Measurements from ENCODE around the gene TMEM244. TPM values are rescaled to one million over a fixed set of nuclear protein-coding genes. Genes with fewer than 3 reads are reported as not detected.

TMEM244 gene
- total and polyA plus RNA-seq, 9 of the 15 experiments (the other 6 are each of a cell fraction or from before 2014, with no cell fraction given): not detected

DNA sequence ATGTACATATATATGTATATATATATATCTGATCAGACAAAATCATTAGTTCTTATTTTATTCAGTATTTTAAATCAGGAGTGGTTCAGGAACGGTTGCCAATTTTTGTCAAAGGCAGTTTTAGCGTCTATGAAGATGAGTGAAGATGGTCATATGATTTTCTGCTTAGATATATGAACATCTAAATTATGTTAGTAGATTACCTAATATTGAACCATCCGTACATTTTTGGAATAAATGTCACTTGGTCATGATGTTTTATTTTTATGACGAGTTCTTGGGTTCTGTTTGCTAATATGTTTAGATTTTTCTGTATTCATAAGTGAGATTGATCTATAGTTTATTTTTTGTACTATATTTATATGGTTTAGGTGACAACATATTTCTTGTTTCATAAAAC lies 3.3 kb downstream of the TMEM244 start:
- no peak for ATAC-seq
- no peaks in the 10 kb centered on the region for H3K27me3 ChIP-seq (ENCODE audit: control insufficient read depth in 2 of 2, insufficient read depth in 2 of 2, low read length in 2 of 2)
- POLR2A ChIA-PET: no interaction called here
- intact Hi-C loops (cut with micrococcal nuclease) (no loop called here), in situ Hi-C loops (cut with MboI) (no loop called here)
- H3K36me3 ChIP-seq (ENCODE audit: control insufficient read depth, insufficient read depth, low read length): no peaks in the 10 kb centered on the region
- no peak for DNase-seq (ENCODE audit: extremely low read depth in 1 of 4, low spot score in 3 of 4)
- H4K20me1 ChIP-seq (replicated peaks; ENCODE audit: control insufficient read depth, insufficient read depth, low read length): no peaks in the 10 kb centered on the region
- H3K4me2 ChIP-seq (ENCODE audit: insufficient read depth, low read length): no peak overlapping the region
- 53% methylated on average over 4 of the region's 4 CpGs for WGBS (ENCODE audit: insufficient coverage, low coverage, missing lambda C conversion rate)
- H3K9me3 ChIP-seq (replicated peaks; ENCODE audit: control insufficient read depth, insufficient read depth, low read depth, low read length): no peaks in the 10 kb centered on the region; the same call in 1 of the 2 replicates
- no peak overlapping the region for H3K4me3 ChIP-seq
- BruUV-seq (replicated peaks): no TSS peak
- H3K79me2 ChIP-seq (ENCODE audit: control insufficient read depth, insufficient read depth, low read length): no peaks in the 10 kb centered on the region
- H3K4me1 ChIP-seq (replicated peaks in 1 of 2; ENCODE audit: control insufficient read depth in 2 of 2, insufficient read depth in 2 of 2, low read length in 2 of 2): peaks cover 0 to 22% of the 10 kb centered on the region in 2 experiments; a peak in 3 of 5 replicates
- no peak for FAIRE-seq
- H3K9ac ChIP-seq (ENCODE audit: insufficient read depth in 1 of 2, low read depth in 2 of 2, low read length in 2 of 2): no peak overlapping the region
- no peak overlapping the region for H2AFZ ChIP-seq (ENCODE audit: low read depth, low read length)
- H3K9me1 ChIP-seq (ENCODE audit: control insufficient read depth, insufficient read depth, low read length): no peaks in the 10 kb centered on the region
- H3K27ac ChIP-seq (ENCODE audit: extremely low read depth, low read depth, low read length): no peak overlapping the region
- CTCF ChIA-PET (ENCODE audit: low intra/inter-chr PET ratio): no interaction called here
- TF ChIP-seq HDGF (IDR thresholded peaks at IDR 0.05) (no peak), ZNF24 (IDR thresholded peaks at IDR 0.05) (no peak), ZNF324 (CRISPR knock-in tag; IDR thresholded peaks at IDR 0.05) (peak; percentile 70), FOXM1 (IDR thresholded peaks at IDR 0.05; ENCODE audit: low read depth) (no peak), FOXM1 (CRISPR knock-in tag; IDR thresholded peaks at IDR 0.05; ENCODE audit: low read depth) (no peak), XRCC3 (IDR thresholded peaks at IDR 0.05) (0 out of 2 replicates have a peak, but pooled peaks have one; percentile 33), CBX3 (IDR thresholded peaks at IDR 0.05; ENCODE audit: borderline replicate concordance in 1 of 2, low read length in 2 of 2) (peak in 1 of 2 experiments; percentile 87; a peak in 2 of 3 replicates), RBFOX2 (IDR thresholded peaks at IDR 0.05; ENCODE audit: low read depth, low read length) (no peak), KLF16 (IDR thresholded peaks at IDR 0.05) (no peak), RREB1 (CRISPR knock-in tag; IDR thresholded peaks at IDR 0.05) (no peak), RB1 (IDR thresholded peaks at IDR 0.05; ENCODE audit: low read depth) (no peak), PATZ1 (CRISPR knock-in tag; IDR thresholded peaks at IDR 0.05; ENCODE audit: borderline replicate concordance) (no peak), ZNF764 (CRISPR knock-in tag; IDR thresholded peaks at IDR 0.05; ENCODE audit: low read depth) (no peak)
- TF ChIP-seq, protein P1, sequence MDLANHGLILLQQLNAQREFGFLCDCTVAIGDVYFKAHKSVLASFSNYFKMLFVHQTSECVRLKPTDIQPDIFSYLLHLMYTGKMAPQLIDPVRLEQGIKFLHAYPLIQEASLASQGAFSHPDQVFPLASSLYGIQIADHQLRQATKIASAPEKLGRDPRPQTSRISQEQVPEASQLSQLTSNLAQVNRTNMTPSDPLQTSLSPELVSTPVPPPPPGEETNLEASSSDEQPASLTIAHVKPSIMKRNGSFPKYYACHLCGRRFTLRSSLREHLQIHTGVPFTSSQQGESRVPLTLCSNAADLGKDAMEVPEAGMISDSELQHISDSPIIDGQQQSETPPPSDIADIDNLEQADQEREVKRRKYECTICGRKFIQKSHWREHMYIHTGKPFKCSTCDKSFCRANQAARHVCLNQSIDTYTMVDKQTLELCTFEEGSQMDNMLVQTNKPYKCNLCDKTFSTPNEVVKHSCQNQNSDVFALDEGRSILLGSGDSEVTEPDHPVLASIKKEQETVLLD (IDR thresholded peaks at IDR 0.05): no peak
- TF ChIP-seq, protein P2, sequence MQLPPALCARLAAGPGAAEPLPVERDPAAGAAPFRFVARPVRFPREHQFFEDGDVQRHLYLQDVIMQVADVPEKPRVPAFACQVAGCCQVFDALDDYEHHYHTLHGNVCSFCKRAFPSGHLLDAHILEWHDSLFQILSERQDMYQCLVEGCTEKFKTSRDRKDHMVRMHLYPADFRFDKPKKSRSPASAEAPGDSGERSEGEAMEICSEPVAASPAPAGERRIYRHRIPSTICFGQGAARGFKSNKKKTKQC (CRISPR knock-in tag; IDR thresholded peaks at IDR 0.05): no peak

All from K562 (cell line).